Endothelial cell of umbilical vein (primary cell): ENCODE results near the gene SGK1.

ENCODE experiments used
- CTCF ChIP-seq, 2 donors: IDR thresholded peaks; 1 replicate in 1 of 2; 2 replicates in 1 of 2; pipeline ENCODE4 v1.5.1; 2011; ENCODE audit warnings: low read length in 2 of 2, mild to moderate bottlenecking in 2 of 2, moderate library complexity in 2 of 2, control low read depth in 1 of 2, inconsistent platforms in 1 of 2, low read depth in 1 of 2; ENCODE audit not compliant: insufficient read depth in 1 of 2; ENCODE audit errors: extremely low read depth in 1 of 2
- EZH2 ChIP-seq: IDR thresholded peaks from 2 replicates; pipeline ENCODE4 v1.6.1; 2012; ENCODE audit warnings: borderline replicate concordance, low read depth, mild to moderate bottlenecking, moderate library complexity, low read length, inconsistent platforms; ENCODE audit not compliant: severe bottlenecking
- POLR2AphosphoS5 ChIP-seq: IDR thresholded peaks from 2 replicates; pipeline ENCODE4 v1.6.1; 2012; ENCODE audit warnings: low read depth, mild to moderate bottlenecking, control low read depth, low read length, moderate library complexity; ENCODE audit not compliant: insufficient read depth

- TF ChIP-seq CTCF (IDR thresholded peaks at IDR 0.05; ENCODE audit: extremely low read depth in 1 of 2, insufficient read depth in 1 of 2, low read depth in 1 of 2, low read length in 2 of 2): no peak
- no peak for TF ChIP-seq POLR2AphosphoS5
- no peak for TF ChIP-seq EZH2
Measured at GRCh38 chr6:134281388-134281787, 36.5 kb downstream of the SGK1 start.
